GM18498 (cell line): Measurements from ENCODE around the gene STX1A.
A peak's percentile ranks its signal among the peaks of the same experiment; 100 is the strongest.
"Not testable (repeated sequence)": the region's sequence is repeated elsewhere in the genome, so short reads cannot be mapped to it uniquely, and the experiment has no call there.

ENCODE experiments used
- ATAC-seq: cut with Tn5 transposase; IDR thresholded peaks from one replicate; pipeline ENCODE4 v1.9.1; 2021; ENCODE audit warnings: mild to moderate bottlenecking, moderate library complexity; ENCODE audit not compliant: unreplicated experiment

STX1A gene

DNA sequence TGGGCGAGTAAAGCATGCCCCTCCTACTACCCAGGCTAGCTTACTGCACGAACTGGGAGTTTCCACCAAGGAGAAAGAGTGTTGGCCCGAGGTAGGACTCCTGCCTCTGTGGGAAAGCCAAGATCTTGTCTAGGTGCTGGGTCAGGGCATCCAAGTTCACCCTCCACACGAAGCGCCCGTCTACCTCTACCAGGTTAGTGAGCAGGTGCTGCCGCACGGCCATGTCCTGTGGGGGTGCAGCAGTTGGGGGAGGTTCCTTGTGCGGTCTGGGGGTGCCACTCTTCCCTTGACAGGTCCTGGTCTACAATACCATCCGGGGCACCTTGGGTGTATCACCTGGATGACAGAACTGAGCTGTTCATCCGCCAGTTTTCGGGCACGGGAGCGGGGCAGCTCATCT lies 17.4 kb upstream of the STX1A start:
- ATAC-seq: no peak

DNA sequence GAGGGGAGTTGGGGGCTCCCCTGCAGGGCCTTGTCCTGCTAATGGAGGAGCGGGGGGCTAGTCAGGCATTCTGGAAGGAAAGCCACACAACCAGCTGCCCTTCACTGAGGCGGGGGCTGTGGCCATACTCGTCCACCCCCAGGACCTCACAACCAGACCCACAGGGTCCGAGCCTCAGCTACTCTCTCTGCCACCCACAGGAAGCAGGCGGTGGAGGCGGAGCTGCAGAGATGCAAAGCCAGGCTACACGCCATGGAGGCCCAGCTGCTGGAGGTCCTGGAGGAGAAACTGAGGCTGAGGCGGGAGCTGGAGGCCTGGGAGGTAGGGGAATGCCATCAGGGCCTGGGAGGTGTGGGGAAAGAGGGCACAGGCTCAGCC lies 16.0 kb upstream of the STX1A start:
- ATAC-seq: no peak

DNA sequence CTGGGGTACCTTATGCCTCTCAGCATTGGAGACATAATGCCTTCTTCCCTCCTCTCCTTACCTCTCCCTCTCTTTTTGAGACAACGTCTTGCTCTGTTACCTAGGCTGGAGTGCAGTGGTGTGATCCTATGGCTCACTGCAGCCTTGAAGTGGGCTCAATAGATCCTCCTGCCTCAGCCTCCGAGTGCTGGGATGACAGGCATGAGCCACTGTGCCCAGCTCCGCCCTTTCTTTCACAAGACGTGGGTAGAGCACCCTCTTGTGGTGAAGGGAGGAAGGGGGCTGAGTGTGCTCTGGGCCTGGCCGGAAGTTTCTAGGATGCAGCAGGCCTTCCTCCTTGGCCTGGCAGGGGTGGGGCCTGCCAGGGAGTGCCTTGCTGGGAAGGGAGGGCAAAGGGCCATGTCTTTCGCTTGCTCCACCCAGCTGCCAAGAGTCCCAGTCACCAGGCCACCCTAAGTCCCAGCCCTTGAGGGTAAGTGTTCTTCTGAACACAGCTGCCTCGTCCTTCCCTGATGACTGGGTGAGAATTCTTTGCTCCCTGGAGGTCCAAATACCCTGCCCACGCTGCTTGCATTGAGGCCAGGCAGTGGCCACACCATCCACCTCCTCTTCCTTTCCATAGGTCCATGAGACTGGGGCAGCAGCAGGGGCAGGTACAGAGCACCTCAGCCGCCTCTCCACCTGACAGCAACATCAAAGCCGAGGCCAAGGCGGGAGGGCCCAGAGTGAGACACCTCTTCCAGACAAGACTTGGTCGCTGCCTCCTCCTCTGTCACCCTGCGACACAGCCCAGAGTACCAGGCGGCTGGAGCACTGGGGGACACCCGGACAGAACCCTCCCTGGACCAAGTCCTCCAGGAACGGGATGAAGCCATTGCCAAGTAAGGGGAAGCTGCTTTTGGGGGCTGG lies 15.4 kb upstream of the STX1A start:
- no peak for ATAC-seq

DNA sequence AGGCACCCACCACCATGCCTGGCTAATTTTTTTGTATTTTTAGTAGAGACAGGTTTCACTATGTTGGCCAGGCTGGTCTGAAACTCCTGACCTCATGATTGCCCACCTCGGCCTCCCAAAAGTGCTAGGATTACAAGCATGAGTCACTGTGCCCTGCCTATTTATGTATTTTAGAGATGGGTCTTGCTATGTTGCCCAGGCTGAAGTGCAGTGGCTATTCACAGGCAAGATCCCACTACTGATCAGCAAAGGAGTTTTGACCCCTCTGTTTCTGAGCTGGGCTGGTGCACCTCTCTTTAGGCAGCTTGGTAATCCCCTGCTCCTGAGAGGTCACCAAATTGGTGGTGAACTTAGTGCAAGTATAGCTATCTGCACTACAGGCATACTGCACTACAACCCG lies 12.9 kb upstream of the STX1A start:
- ATAC-seq: no peak

DNA sequence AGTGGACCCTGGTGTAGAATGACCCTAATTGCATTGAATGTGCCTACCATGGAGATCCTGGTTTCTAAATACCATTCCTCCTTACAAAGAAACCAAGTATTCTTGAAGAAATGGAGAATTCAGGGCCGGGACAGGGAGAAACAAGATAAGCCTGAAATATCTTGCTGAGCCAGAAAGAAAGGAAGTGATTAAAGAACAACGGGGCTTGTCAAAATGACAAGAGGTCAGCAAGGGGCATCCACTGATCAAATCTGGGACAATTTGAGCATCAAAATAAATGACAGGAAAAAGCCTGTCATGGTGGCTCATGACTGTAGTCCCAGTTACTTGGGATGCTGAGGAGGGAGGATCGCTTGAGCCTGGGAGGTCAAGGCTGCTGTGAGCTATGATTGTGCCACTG lies 11.0 kb upstream of the STX1A start:
- ATAC-seq: no peak

DNA sequence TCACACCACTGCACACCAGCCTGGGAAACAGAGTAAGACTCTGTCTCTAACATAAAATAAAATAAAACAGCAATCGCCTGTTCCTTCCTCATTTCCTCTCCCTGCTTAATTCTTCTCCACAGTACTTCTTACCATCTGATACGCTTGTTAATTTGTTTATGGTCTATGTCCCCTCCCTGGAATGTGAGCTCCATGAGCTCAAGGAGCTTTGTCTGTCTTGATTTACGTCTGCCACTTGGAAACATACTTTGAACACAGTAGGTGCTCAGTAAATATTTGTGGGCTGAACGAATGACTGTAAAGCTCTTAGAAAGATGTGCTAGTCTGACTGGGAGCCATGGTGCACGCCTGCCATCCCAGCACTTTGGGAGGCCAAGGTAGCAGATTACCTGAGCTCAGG lies 9.1 kb upstream of the STX1A start:
- no peak for ATAC-seq

DNA sequence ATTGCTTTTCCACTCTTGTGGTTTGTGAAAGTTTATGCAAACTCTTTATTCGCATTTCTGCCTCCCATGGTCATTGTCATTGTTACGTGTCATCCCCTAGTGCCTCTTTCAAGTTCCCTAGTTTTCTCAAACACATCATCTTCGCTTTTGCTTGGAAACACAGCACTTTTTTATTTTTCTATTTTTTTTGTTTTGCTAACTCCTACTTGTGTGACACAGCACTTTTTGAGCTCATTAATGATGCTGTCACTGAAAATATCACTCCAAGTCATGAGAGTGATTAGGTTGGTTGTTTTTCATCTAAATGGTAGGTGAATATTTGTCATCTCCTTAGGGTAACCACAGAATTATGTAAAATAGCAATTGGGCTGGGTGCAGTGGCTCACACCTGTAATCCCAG lies 8.5 kb upstream of the STX1A start:
- ATAC-seq: no peak

DNA sequence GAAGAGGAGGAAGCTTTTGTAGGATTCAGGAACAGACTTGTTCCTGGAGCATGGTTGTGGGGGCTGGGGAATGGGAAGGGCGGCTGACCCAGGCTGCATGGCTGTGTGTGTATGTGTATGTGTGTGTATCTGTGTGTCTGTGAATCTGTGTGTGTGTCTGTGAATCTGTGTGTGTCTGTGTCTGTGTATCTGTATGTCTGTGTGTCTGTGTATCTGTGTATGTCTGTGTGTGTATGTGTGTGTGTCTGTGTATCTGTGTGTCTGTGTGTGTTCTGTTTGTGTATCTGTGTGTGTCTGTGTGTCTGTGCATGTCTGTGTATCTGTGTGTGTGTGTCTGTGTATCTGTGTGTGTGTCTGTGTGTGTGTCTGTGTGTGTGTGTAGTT lies 6.6 kb upstream of the STX1A start:
- ATAC-seq: peak; percentile 21

DNA sequence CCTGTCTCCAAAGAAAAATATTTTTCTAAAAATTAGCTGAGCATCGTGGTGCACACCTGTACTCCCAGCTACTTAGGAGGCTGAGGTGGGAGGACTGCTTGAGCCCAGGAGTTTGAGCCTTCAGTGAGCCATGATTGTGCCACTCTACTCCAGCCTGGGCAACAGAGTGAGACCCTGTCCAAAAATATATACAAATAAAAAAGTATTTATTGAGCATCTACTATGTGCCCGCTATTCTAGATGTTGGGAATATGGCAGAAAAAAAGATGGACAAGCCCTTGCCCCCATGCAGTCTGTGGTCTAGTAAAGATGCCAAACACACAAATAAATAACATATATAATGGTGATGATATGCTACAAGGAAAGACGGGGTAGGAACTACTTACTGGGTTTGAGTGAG lies 4.3 kb upstream of the STX1A start:
- no peak for ATAC-seq

DNA sequence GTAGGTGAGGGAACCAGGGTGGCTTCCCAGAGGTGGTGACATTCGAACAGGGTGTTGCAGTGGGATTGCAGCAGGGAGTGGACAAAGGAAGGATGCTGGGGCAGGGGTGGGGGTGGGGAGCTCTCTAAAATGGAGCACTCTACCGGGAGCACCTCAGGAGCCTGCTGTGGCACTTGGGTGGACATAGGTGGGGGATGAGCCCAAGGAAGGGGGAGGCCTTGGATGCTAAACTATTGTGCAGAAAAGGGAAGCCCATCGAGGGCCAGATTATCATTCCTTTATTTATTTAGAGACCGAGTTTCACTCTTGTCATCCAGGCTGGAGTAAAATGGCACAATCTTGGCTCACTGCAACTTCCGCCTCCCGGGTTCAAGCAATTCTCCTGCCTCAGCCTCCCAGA lies 3.3 kb upstream of the STX1A start:
- ATAC-seq: no peak

DNA sequence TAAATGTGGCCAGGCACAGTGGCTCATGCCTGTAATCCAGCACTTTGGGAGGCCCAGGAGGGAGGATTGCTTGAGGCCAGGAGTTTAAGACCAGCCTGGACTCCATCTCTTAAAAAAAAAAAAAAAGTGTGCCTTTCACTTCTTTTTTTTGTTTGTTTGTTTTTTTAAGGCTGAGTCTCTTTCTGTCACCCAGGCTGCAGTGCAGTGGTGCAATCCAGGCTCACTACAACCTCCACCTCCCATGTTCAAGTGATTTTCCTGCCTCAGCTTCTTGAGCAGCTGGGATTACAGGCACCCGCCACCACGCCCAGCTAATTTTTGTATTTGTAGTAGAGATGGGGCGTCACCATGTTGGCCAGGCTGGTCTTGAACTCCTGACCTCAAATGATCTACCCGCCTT lies 2.7 kb upstream of the STX1A start:
- not testable (repeated sequence) for ATAC-seq

DNA sequence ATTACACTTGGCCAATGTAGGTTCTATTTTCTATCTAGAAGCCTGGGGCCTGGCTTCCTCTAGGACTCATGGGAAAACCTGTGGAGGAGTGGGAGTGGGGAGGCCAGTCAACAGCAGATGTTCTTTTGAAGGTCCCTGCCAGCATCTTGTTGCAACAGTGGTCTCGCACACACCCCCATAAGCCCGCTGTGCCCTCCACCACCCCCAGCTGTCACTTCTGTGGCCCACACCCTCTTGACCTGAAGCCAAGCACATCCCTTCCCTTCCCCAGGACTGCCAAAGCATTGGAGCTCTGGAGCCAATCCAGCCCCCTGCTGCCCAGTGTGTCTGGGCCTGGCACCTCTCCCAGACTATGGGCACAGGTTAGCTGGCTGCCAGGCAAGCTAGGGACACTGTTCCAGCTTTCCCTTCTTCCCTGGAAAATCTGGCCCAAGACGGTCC lies 1.9 kb upstream of the STX1A start:
- ATAC-seq: no peak

DNA sequence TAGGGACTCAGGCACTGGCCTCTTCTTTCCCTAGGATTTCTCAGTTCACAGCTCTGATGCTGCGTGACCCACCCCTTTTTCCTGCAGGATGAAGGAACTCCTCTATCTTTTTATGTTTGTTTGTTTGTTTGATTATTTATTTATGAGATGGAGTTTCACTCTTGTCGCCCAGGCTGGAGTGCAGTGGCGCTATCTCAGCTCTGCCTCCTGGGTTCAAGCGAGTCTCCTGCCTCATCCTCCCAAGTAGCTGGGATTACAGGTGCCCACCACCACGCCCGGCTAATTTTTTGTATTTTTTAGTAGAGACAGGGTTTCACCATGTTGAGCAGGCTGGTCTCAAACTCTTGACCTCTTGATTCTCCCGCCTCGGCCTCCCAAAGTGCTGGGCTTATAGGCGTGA lies 974 bp upstream of the STX1A start:
- ATAC-seq: not testable (repeated sequence)

DNA sequence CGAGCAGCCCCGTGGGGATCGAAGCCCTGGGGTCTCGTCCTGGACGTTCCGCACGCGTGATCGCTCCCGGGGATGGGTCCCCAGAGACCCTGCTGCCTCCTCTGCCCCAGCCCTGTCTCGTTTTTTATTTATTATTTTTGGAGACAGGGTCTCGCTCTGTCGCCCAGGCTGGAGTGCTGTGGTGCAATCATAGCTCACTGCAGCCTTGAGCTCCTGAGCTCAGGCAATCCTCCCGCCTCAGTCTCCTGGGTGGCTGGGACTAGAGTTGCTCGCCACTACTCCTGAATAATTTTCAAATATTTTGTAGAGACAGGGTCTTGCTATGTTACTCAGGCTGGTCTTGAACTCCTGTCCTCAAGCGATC lies 319 bp upstream of the STX1A start:
- no peak for ATAC-seq

DNA sequence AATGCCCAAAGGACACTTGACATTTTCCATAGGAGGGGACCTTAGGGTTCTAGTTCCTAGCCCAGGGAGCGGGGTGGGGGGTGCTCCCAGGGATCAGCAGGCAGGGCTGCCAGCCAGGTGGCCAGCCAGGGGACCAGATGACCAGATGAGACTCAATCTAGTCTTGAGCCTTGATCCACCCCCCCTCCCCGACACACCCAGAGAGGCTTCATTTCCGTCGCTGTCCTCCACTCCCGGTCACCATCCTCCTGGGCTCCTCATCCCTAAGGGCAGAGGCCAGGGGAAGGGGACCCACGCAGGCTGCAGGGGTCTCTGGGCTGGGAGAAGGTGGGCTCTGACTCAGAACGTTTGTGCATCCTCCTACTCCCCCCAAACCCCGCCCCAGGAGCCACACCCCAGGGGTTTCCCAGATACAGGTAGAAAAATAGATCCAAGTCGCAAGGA lies 1.0 kb downstream of the STX1A start:
- no peak for ATAC-seq

DNA sequence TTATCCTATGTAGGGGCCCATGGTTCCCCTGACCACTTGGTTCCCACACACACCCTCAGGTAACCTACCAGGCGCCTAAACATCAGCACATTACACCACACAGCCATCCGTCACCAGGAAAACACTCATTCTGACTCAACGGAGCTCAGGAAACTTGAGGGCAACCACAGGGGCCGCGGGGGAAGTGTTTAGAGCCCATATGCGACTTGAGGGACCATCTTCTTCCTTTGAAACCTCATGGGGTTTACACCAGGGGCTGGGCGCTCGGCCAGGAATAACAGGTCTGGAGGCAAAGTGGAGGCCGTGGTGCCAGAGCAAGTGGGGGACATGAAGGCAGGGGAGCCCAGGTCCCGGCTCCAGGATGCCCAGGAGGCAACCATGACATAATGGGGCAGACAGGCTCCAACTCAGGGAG lies 1.5 kb downstream of the STX1A start:
- no peak for ATAC-seq

DNA sequence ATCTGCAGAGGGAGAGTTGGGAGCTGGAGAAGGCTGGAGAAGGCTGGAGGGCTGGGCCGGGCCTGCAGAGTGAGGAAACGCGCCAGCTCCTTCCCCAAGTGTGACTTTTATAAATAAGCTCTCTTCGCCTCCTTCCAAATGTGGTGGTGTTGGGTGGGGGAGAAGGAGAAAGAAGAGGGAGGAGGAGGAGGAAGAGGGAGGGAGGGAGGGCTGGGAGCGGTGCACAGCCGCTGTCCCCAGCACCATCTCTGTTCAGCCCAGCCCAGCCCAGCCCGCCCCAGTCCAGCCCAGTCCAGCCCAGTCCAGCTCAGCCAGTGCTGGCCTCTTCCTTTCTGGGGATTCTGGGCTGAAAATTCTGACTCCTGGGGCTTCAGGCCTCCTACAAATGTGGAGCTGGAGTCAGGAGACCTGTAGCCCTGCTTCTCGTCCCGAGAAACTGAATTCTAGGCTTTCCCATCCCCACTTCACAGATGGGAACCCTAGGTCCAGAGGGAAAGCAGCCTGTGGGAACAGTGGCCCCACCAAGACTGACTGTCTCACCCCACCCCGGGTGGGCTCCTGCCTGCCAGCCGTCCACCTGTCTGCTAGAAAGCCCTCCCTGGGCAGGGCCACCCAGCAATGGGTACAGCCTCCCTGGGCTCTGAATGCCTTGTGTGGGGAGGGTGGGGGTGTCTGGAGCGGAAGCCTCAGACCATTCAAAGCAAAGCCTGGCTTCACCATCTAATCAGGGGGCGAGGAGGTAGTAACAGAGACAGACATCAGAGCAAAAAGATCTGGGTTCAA lies 2.3 kb downstream of the STX1A start:
- ATAC-seq: no peak

DNA sequence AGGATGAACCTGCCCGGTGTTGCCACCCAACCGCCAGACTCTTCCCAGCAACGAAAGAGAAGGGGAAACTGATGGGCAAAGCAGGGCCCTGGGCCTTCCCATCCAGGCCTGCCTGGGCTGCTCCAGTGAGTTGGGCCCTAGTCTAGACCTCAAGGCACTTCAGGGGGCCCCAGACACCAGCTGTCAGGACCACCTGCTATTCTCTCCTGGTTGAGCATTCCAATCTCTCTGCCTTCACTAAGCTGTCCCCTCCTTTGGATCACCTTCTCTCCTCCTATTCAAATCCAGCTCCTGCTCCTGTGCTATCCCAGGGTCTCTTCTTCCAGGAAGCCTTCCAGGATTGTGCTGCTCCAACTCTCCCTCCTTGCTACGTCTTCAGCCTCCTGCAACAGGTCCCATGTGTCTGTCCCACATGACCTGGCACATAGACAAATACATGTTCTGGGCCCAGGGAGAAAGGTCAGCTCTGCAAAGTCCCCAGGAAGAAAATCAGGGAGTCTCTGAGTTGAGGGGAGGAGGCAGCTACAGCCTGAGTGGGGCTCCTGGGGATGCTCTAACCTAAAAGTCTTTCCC lies 3.1 kb downstream of the STX1A start:
- ATAC-seq: no peak

DNA sequence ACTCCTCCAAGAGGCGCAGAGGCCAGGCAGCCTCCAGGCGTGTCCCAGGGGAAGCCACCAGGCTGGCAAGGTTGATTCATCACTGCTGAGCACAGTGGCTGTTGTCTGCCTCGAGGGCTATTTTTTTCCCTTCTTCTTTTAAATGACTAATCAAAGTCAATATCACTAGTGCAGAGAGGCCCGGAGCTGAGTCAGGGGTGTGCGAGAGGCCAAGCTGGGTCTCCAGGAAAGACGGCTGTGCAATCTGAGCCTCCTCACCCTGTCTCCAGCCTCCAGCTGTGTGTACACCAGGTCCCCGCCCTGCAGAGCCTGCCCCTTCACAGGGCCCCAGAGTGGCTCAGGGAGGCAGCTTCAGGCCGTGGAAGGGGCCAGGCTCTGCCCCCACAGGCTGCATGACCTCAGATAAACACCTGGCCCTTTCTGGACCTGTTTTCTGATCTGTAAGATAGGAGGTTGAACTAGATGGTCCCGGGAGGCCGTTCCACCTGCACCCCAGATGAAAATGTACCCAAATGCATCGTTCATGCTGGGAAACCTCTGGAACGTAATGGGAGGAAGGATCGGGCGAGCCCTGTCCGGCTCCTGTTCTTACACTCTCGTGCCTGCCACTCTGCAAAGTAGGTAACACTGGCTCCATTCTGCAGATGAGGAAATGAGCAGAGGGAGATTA lies 3.7 kb downstream of the STX1A start:
- ATAC-seq: no peak

DNA sequence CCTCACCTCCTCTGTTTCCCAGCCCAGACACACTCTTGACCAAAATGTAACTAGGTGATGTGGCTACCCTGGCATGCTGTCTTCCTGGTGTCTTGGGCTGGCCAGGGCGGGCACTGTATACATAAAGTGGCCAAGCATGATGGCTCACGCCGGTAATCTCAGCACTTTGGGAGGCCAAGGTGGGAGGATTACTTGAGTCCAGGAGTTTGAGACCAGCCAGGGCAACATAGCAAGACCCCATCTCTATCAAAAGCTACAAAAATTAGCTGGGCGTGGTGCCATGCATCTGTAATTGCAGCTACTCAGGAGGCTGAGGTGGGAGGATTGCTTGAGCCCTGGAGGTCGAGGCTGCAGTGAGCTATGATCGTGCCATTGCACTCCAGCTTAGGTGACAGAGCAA lies 6.2 kb downstream of the STX1A start:
- not testable (repeated sequence) for ATAC-seq

DNA sequence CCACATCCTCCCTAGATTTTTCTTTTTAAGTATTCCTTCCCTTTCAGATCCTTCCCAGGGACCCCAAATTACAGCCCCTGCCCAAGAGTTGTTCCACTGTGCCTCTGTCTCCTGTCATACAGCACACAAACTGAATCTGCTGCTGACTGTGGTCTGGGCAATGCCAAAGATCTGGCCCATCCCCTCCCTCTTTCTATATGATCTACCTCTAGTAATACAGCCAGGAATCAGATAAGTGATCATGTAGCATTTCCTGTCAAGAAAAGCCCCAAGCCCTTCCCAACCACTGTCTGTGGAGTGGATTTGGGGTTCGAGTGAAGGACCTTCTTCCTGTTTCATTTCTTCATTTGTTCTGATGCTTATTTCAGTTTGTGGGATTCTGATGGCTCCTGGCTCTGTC lies 6.7 kb downstream of the STX1A start:
- ATAC-seq: no peak
